ENCODE data around the gene MIDN.

MIDN gene

GRCh38 chr19:1261538-1261797 lies 13.1 kb downstream of the MIDN start:
- TF ChIP-seq CTCF (IDR thresholded peaks at IDR 0.05; ENCODE audit: borderline replicate concordance, control extremely low read depth, extremely low read depth, insufficient read depth, missing control alignments) = no peak
- no peak for DNase-seq (ENCODE audit: low spot score)
- in situ Hi-C loops (cut with MboI; ENCODE audit: low sequenced_read_pairs, unreplicated experiment) = no loop called here

- TF ChIP-seq CTCF (IDR thresholded peaks at IDR 0.05; ENCODE audit: borderline replicate concordance, control extremely low read depth, extremely low read depth, insufficient read depth, missing control alignments) = no peak
- in situ Hi-C loops (cut with MboI; ENCODE audit: low sequenced_read_pairs, unreplicated experiment) = no loop called here
- no peak for DNase-seq (ENCODE audit: low spot score)
These were observed 13.6 kb downstream of the MIDN start for GRCh38 chr19:1261798-1262622.

- in situ Hi-C loops (cut with MboI; ENCODE audit: low sequenced_read_pairs, unreplicated experiment) = no loop called here
- no peak for TF ChIP-seq CTCF (IDR thresholded peaks at IDR 0.05; ENCODE audit: borderline replicate concordance, control extremely low read depth, extremely low read depth, insufficient read depth, missing control alignments)
- no peak for DNase-seq (ENCODE audit: low spot score)
These were observed 14.3 kb downstream of the MIDN start for GRCh38 chr19:1262623-1263123.

GRCh38 chr19:1263188-1263587 lies 14.8 kb downstream of the MIDN start:
- no peak for DNase-seq (ENCODE audit: low spot score)
- in situ Hi-C loops (cut with MboI; ENCODE audit: low sequenced_read_pairs, unreplicated experiment) = no loop called here
- no peak for TF ChIP-seq CTCF (IDR thresholded peaks at IDR 0.05; ENCODE audit: borderline replicate concordance, control extremely low read depth, extremely low read depth, insufficient read depth, missing control alignments)

GRCh38 chr19:1264801-1265614 lies 16.6 kb downstream of the MIDN start:
- peak; percentile 63 for DNase-seq (ENCODE audit: low spot score)
- in situ Hi-C loops (cut with MboI; ENCODE audit: low sequenced_read_pairs, unreplicated experiment) = no loop called here
- TF ChIP-seq CTCF (IDR thresholded peaks at IDR 0.05; ENCODE audit: borderline replicate concordance, control extremely low read depth, extremely low read depth, insufficient read depth, missing control alignments) = no peak

GRCh38 chr19:1265615-1266128 lies 17.3 kb downstream of the MIDN start:
- TF ChIP-seq CTCF (IDR thresholded peaks at IDR 0.05; ENCODE audit: borderline replicate concordance, control extremely low read depth, extremely low read depth, insufficient read depth, missing control alignments) = no peak
- no peak for DNase-seq (ENCODE audit: low spot score)
- in situ Hi-C loops (cut with MboI; ENCODE audit: low sequenced_read_pairs, unreplicated experiment) = no loop called here

All from GM13976 (cell line).